Neural progenitor cell (in vitro differentiated cells): Measurements from ENCODE around the gene HLA-F. TPM values are rescaled to one million over a fixed set of nuclear protein-coding genes. Genes with fewer than 3 reads are reported as not detected.
A peak's percentile ranks its signal among the peaks of the same experiment; 100 is the strongest.

ENCODE experiments used
- DNase-seq: peaks from one replicate; pipeline ENCODE4 v3.0.0-alpha.2; 2016; ENCODE audit warnings: low spot score
- H2AFZ ChIP-seq: fragments of 200-600 bp; sonication (generic); replicated peaks from 2 replicates; pipeline ENCODE4 v1.6.1; 2016; ENCODE audit warnings: antibody characterized with exemption
- H3F3A ChIP-seq: fragments of 200-600 bp; sonication (generic); 2 replicates; pipeline ENCODE4 v1.6.1; 2016; ENCODE audit warnings: antibody characterized with exemption, low read depth
- H3K27ac ChIP-seq: fragments of 200-600 bp; sonication (generic); 2 replicates; pipeline ENCODE4 v1.5.1; 2016; ENCODE audit warnings: mild to moderate bottlenecking
- H3K27me3 ChIP-seq: fragments of 200-600 bp; sonication (generic); 2 replicates; pipeline ENCODE4 v1.6.1; 2016; ENCODE audit warnings: mild to moderate bottlenecking, moderate library complexity
- H3K36me3 ChIP-seq: fragments of 200-600 bp; sonication (generic); 2 replicates; pipeline ENCODE4 v1.5.1; 2016
- H3K4me1 ChIP-seq: fragments of 200-600 bp; sonication (generic); 2 replicates; pipeline ENCODE4 v1.6.1; 2016; ENCODE audit warnings: mixed run types
- H3K4me2 ChIP-seq: fragments of 200-600 bp; sonication (generic); 2 replicates; pipeline ENCODE4 v1.6.1; 2016
- H3K4me3 ChIP-seq: fragments of 200-600 bp; sonication (generic); 2 replicates; pipeline ENCODE4 v1.5.1; 2016
- H3K79me2 ChIP-seq: fragments of 200-600 bp; sonication (generic); 2 replicates; pipeline ENCODE4 v1.6.1; 2016; ENCODE audit warnings: low read depth
- H3K9ac ChIP-seq: fragments of 200-600 bp; sonication (generic); 2 replicates; pipeline ENCODE4 v1.6.1; 2016
- H3K9me3 ChIP-seq: fragments of 200-600 bp; sonication (generic); 2 replicates; pipeline ENCODE4 v1.5.1; 2016; ENCODE audit warnings: low read depth
- H4K20me1 ChIP-seq: fragments of 200-600 bp; sonication (generic); 2 replicates; pipeline ENCODE4 v1.6.1; 2016; ENCODE audit warnings: low read depth
- H3K27ac Mint-ChIP-seq: 3 replicates; pipeline ENCODE4 v1.8.0; 2021; ENCODE audit warnings: mixed read lengths
- H3K27me3 Mint-ChIP-seq: 2 replicates; pipeline ENCODE4 v1.8.0; 2022; ENCODE audit warnings: low read depth, mild to moderate bottlenecking, inconsistent platforms, moderate library complexity, mixed read lengths; ENCODE audit not compliant: insufficient read depth
- H3K36me3 Mint-ChIP-seq: 3 replicates; pipeline ENCODE4 v1.8.0; 2021; ENCODE audit warnings: mixed read lengths
- H3K4me1 Mint-ChIP-seq: 3 replicates; pipeline ENCODE4 v1.8.0; 2021; ENCODE audit warnings: mixed read lengths
- H3K4me3 Mint-ChIP-seq: 3 replicates; pipeline ENCODE4 v1.8.0; 2021; ENCODE audit warnings: mild to moderate bottlenecking, moderate library complexity, mixed read lengths
- H3K9me3 Mint-ChIP-seq: 3 replicates; pipeline ENCODE4 v1.8.0; 2020; ENCODE audit warnings: mixed read lengths
- EZH2 ChIP-seq: fragments of 200-600 bp; sonication (generic); IDR thresholded peaks from 2 replicates; pipeline ENCODE4 v1.6.1; 2017; ENCODE audit warnings: antibody characterized with exemption, mild to moderate bottlenecking, moderate library complexity
- EZH2phosphoT487 ChIP-seq: fragments of 200-600 bp; sonication (generic); IDR thresholded peaks from 2 replicates; pipeline ENCODE4 v1.6.1; 2017; ENCODE audit warnings: antibody characterized with exemption
- total RNA-seq: library from RNA; depleted of rRNA; stranded (reverse); fragments of >200 nt; gene quantifications from 2 replicates; pipeline ENCODE4 v1.2.3, GENCODE V29; 2015; ENCODE audit warnings: low replicate concordance
- TF ChIP-seq, protein P1 (sequence below): fragments of 200-600 bp; sonication (generic); IDR thresholded peaks from 2 replicates; pipeline ENCODE4 v1.5.1; 2017; ENCODE audit warnings: antibody characterized with exemption, mild to moderate bottlenecking

The HLA-F gene
- total RNA-seq, 1 donor from 2014 or later = not detected

DNA sequence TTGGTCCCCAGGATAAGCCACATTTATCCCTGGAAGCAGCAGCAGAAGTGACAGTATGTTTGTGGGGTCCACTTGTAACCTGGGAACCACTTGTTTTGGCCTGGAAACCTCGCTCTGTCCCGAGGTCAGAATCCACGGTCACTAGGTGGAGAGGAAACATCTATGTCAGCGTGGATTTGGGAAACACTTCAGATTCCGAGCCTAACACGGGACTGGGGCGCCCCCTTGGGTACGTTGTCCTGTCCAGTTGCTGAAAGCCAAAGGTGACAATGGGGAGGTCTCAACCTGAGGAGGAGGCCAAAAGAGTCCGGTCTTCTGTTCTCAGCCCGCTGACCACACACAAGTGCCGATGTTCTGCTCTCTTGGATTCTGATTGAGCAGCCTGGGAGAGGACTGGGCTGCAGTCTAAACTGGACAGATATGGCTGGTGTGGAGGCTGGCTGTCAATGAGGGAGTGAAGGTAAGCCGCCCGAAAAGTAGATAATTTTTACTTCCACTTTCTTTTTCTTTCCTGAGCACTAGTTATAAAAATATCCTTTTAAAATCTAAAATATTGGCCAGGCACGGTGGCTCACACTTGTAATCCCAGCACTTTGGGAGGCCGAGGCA lies 37.4 kb upstream of the HLA-F start:
- Histone ChIP-seq H3K36me3 (no peaks in the 10 kb centered on the region), H3K9me3 (no peaks in the 10 kb centered on the region), H2AFZ (peak overlapping the region; percentile 53), H3F3A (no peaks in the 10 kb centered on the region), H3K9ac (no peak overlapping the region), H3K4me3 (no peak overlapping the region), H4K20me1 (no peaks in the 10 kb centered on the region), H3K27ac (no peak overlapping the region), H3K79me2 (no peaks in the 10 kb centered on the region), H3K4me2 (no peak overlapping the region), H3K4me1 (no peaks in the 10 kb centered on the region), H3K27me3 (no peaks in the 10 kb centered on the region)
- DNase-seq = peak; percentile 68
- Mint-ChIP-seq H3K36me3 (no peaks in the 10 kb centered on the region), H3K27me3 (no peaks in the 10 kb centered on the region), H3K9me3 (peaks cover 3% of the 10 kb centered on the region), H3K4me1 (no peaks in the 10 kb centered on the region), H3K27ac (no peak overlapping the region), H3K4me3 (no peak overlapping the region)
- TF ChIP-seq, protein P1, sequence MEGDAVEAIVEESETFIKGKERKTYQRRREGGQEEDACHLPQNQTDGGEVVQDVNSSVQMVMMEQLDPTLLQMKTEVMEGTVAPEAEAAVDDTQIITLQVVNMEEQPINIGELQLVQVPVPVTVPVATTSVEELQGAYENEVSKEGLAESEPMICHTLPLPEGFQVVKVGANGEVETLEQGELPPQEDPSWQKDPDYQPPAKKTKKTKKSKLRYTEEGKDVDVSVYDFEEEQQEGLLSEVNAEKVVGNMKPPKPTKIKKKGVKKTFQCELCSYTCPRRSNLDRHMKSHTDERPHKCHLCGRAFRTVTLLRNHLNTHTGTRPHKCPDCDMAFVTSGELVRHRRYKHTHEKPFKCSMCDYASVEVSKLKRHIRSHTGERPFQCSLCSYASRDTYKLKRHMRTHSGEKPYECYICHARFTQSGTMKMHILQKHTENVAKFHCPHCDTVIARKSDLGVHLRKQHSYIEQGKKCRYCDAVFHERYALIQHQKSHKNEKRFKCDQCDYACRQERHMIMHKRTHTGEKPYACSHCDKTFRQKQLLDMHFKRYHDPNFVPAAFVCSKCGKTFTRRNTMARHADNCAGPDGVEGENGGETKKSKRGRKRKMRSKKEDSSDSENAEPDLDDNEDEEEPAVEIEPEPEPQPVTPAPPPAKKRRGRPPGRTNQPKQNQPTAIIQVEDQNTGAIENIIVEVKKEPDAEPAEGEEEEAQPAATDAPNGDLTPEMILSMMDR = peak; percentile 65
- no peak for TF ChIP-seq EZH2

DNA sequence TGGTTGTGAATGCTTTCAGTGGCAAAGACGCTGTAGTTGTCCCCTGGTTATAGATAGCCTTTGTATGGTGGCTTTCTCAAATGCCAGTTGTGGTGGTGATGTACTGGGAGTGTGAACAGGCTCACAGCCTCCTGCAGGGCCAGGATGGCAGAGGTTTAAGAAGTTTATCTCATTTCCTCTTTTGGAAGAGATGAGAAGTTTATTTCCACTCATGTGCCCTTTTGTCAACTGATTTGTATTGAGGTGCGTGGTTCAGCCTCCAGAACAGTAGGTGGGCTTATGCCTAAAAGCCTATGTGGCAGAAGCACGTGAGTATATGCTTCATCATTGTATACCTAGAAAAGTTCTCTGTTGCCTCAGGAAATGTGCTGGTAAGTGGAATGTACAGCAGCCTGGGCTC lies 28.6 kb upstream of the HLA-F start:
- Histone ChIP-seq H3K9ac (no peak overlapping the region), H3K4me2 (no peak overlapping the region), H3K9me3 (no peaks in the 10 kb centered on the region), H3K27ac (no peak overlapping the region), H3K4me3 (no peak overlapping the region), H3K79me2 (no peaks in the 10 kb centered on the region), H3K4me1 (no peaks in the 10 kb centered on the region), H3K36me3 (no peaks in the 10 kb centered on the region), H4K20me1 (no peaks in the 10 kb centered on the region), H3F3A (no peaks in the 10 kb centered on the region), H3K27me3 (no peaks in the 10 kb centered on the region), H2AFZ (no peak overlapping the region)
- Mint-ChIP-seq H3K4me1 (no peaks in the 10 kb centered on the region), H3K36me3 (no peaks in the 10 kb centered on the region), H3K27me3 (no peaks in the 10 kb centered on the region), H3K4me3 (no peak overlapping the region), H3K9me3 (peaks cover 11% of the 10 kb centered on the region), H3K27ac (no peak overlapping the region)
- TF ChIP-seq EZH2 = no peak
- TF ChIP-seq EZH2phosphoT487 = no peak
- DNase-seq = no peak

DNA sequence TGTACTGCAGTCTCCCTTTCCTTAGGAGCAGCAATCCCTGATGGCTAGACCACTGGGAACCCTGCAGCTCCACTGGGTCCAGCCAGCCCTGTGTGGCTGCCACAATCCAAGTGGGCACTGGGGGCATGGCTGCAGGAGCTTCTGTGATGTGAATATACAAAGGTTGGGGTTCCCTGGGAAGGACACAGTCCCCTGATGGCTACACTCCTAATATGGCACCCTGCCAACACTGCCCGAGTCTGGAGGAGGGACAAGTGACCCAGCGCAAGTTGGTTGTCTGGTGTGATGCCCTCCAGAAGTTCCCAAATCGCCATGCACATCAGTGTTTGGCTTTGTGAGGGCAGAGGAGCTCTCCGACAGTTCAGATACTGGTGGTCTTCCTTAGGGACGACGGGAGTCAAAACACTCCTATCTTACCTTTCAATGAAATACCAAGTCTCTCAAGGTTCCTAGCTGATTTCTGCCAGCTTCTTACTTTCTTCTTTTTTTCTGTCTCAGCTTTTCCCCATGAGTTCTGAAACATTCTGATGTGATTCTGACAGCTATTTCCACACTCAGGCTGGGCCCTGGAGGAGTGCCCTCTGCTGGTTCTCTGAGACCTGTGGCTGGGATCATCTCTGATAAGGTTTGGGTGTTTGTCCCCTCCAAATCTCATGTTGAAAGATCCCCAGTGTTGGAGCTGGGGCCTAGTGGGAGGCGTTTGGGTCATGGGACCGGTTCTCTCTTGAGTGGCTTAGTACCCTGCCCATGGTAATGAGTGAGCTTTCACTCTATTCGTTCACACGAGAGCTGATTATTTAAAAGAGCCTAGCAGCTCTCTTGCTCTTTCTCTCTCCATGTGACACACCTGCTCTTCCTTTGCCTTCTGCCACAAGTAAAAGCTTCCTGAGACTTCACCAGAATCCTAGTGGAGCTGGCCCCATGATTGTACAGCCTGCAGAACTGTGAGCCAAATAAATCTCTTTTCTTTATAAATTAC lies 26.8 kb upstream of the HLA-F start:
- Histone ChIP-seq H3K27ac (no peak overlapping the region), H3K4me3 (no peak overlapping the region), H3K27me3 (no peaks in the 10 kb centered on the region), H4K20me1 (no peaks in the 10 kb centered on the region), H3K36me3 (no peaks in the 10 kb centered on the region), H2AFZ (peak overlapping the region; percentile 63), H3K9me3 (no peaks in the 10 kb centered on the region), H3K4me2 (no peak overlapping the region), H3F3A (no peaks in the 10 kb centered on the region), H3K79me2 (no peaks in the 10 kb centered on the region), H3K4me1 (no peaks in the 10 kb centered on the region), H3K9ac (no peak overlapping the region)
- Mint-ChIP-seq H3K4me1 (no peaks in the 10 kb centered on the region), H3K27me3 (peaks cover 3% of the 10 kb centered on the region), H3K27ac (no peak overlapping the region), H3K9me3 (peaks cover 11% of the 10 kb centered on the region), H3K4me3 (no peak overlapping the region), H3K36me3 (no peaks in the 10 kb centered on the region)
- peak; percentile 49 for DNase-seq
- TF ChIP-seq EZH2phosphoT487 = no peak
- TF ChIP-seq, protein P1 = peak; percentile 64
